DMS153 treated with DMSO at 0.1 percent for 48 hours (cell line): Measurements from ENCODE around the gene NAP1L4.

Experiments used
- DNase-seq: peaks from one replicate; lab custom pipeline; 2025; ENCODE audit not compliant: unreplicated experiment; lab: John Stamatoyannopoulos, UW

The NAP1L4 gene

GRCh38 chr11:2994336-2994730 is 2.2 kb upstream of the NAP1L4 start:
- no peak for DNase-seq

DNA sequence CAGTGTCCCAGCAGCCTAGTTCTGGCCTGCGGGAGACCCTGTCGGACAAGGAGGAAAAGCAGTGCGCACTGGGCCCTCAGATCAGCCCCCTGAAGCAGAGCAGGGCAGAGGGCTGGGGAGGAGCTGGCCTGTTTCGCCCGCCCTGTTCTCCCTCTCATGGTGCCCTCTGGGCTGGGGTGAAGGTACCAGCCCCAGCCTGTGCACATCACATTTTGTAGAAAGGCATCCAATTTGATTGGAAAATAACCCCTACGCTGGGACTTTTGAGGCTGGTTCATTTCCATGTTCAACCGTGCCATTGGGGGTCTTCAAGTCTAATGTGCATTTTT is 832 bp upstream of the NAP1L4 start:
- DNase-seq, result no peak

- DNase-seq, result no peak
These were observed 486 bp downstream of the NAP1L4 start for GRCh38 chr11:2991452-2992233.

DNA sequence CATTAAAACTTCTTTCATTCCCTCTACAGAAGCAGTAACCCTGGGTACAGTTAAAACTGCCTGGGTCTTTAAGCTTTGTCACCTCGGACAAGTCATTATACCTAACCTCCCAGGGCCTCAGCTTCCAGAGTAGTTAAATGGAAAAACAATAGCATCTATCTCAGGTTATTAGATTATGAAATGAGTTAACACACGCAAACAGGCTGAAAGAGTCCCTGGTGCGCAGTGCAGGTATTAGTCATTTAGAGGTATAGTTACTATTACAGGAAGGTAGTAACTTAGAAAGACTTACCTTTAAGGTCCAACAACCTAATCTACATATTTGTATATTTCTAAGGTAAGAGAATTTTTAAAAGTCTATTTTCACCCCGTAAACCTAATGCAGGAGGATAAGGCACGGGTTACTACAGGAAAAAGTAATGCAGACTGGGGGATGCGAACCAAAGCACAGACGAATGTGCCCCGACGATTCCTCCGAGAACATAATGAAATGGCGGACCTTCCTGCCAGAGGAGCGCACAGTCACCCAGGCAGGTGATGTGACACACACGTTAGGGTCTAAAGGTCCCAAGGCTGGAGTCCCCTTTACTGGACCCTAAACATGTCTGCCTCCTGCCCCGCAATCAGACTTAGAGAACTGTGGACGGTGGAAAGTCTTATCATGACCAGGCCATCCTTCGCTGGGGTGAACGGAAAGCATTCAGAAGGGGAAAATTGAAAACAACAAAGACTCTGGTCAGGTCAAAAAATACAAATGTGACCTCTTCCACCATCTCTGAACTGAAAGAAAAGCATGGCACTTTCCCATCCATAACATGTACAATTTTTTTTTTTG is 1.3 kb downstream of the NAP1L4 start:
- DNase-seq, result no peak

GRCh38 chr11:2989551-2989950 is 2.6 kb downstream of the NAP1L4 start:
- no peak for DNase-seq

- no peak for DNase-seq
These were observed 3.1 kb downstream of the NAP1L4 start for GRCh38 chr11:2989006-2989405.

DNA sequence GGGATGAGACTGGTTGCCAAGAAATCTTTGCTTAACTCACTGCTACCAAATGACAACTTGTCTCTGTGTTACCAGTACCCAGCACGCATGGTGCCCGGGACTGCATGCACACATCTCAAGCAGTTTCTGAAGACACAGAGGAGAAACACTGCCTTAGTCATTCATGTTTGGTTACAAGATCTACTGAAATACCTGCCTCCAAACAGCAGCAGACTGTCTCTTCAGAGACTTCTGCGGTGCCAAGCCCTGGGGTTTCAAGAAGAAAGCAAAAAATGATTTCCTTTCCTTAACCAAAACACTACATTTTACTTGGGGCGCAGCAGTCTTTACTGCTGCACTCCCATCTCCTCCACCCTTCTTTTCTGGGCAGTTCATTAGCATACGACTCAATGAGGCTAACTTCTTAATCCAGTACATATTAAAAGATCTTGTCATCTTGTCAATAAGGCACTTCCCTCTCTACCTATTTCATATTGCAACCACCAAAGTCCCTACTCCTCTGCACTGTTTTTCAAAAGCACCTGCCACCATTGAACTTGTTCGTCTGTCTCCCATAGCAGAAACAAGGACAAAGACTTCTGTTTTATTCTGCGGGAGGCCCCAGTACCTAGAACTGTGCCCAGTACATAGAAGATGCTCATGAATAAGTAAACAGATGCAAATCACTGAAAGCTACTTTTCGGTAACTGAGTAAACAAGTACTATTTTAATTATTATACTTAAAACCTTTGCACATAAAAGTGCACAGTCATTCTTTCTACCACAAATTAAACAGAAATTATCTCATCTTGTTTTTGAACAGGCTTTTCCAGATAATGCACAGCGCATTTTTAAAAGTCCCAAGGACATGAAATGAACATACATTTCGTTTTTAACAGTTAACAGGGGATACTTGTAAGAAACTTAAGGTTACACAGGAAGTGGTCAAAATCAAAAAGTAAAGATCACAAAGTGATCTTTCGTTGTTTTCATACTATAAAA is 4.0 kb downstream of the NAP1L4 start:
- DNase-seq, result no peak

DNA sequence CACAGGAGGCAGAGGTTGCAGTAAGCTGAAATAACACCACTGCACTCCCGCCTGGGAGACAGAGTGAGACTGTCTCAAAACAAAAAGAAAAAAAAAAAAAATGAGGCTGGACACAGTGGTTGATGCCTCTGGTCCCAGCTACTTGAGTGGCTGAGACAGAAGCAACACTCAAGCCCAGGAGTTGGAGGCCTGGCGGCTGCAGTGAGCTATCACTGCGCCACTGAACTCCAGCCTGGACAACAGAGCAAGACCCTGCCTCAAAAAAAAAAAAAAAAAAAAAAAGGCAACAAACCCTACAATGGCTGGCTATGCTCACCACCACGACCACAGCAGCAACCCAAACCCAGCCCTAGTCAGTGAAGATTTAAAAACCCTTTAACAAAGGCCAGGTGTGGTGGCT is 8.2 kb downstream of the NAP1L4 start:
- no peak for DNase-seq

DNA sequence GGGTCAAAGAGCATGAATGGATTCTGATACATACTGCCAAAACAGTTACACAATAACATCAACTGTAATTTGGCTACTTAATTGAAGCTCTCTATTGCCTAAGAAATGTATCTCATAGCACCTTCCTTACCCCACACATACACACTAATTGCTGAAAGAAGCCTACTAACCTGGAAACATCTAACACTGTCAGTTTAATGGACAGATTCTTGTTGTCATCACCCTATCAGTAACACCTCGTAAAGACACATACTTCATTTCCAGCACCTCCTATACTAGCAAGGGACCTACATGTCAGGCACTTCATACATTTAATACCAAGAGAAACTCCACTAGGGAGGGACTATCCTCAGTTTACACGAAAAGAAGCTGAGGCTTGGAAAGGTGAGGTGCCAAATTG is 9.9 kb downstream of the NAP1L4 start:
- DNase-seq, result no peak

DNA sequence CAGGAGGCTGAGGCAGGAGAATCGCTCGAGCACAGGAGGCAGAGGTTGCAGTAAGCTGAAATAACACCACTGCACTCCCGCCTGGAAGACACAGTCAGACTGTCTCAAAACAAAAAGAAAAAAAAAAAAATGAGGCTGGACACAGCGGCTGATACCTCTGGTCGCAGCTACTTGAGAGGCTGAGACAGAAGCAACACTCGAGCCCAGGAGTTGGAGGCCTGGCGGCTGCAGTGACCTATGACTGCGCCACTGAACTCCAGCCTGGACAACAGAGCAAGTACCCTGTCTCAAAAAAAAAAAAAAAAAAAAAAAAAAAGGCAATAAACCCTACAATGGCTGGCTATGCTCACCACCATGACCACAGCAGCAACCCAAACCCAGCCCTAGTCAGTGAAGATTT is 11.0 kb downstream of the NAP1L4 start:
- DNase-seq, result no peak

DNA sequence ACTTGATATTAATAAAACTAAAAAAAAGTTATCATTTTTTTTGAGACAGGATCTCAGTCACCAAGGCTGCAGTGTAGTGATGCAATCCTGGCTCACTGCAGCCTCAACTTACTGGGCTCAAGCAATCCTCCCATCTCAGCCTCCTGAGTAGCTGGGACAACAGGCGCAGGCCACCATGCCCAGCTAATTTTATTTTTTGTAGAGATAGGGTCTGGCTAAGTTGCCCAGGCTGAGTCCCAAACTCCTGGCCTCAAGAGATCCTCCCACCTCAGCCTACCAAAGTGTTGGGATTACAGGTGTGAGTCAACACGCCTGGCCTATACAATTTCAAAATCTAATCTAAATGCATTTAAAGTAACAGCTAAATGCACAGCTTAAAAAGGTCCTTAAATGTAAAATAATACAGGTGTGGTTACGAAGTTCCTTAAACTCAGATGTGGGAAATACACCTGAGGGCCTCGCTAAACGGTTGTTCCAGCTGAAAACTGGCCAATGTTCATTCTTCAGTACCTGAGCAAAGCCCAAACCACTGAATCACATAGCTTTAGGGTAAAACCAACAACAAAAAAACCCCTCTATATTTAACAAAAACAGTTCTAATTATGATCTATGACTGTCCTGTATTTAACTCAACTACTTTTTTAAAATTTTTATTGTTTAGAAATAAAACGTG is 11.8 kb downstream of the NAP1L4 start:
- DNase-seq, result no peak

DNA sequence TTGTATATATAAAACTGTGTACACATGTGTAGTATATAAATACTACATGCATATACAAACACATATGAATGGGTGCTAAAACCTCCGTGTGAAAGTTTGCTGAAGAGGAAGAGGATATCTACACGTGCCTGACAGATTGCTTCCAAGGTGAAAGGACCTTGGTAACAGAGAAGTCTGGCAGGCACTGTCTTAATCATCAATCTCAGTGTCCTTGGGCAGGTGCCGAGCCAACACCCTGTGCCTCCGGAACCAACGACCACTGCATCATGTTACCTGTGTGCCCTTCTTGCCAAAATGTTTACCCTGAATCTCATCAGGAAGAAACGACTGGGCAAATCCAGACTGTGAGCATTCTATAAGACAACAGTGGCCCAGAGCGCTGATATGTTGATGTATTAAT is 15.0 kb downstream of the NAP1L4 start:
- DNase-seq, result no peak

DNA sequence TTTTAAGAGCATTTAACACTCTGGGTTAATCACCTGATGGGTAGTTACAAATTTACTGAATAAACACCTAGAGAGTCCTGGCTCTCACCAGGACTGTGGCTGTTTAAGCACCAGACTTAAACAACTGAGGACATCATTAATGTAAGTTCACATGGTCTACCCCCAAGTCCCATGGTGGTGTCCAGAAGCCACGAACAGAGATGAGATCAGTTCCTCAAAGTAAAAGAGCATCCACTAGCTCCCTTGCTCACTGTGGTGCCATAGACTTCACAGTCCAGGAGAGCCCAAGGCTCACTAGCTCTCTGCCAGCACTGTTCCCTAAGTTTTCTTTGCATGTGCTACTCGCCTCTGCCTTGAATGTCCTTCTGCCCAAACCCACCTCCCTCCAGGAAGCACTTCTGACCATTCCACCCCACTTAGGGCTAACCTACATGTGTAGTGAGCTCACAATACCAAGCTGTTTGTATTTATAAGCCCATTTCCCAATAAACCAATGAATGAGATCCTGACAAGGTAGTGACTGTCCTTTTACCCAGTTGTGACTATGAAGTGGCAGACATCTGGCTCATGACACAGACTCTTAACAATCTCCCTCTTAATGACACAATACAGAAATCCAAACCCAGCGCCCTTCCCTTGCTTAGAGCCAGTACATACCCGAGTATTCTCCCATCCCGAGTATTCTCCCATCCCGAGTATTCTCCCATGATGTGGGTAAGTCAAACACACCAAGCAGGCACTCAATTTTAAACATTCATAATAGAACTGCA is 15.7 kb downstream of the NAP1L4 start:
- DNase-seq, result no peak

DNA sequence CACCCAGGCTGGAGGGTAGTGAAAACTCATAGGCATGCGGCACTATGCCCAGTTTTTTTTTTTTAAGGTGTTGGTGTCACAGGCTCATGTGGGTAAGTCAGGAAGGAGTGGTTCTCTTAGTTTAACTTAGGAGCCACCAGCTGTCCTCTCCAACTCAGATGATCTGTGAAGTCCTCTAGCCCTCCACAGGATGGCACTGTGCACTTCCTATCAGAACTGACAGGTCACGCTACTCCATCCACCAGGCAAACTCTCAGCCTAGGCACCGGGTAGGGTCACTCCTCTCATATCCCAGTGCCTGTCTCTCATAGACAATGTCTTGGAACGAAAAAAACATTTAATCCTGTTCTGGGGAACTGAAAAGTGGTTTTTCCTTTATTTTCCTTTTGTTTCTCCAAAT is 16.5 kb downstream of the NAP1L4 start:
- DNase-seq, result no peak

DNA sequence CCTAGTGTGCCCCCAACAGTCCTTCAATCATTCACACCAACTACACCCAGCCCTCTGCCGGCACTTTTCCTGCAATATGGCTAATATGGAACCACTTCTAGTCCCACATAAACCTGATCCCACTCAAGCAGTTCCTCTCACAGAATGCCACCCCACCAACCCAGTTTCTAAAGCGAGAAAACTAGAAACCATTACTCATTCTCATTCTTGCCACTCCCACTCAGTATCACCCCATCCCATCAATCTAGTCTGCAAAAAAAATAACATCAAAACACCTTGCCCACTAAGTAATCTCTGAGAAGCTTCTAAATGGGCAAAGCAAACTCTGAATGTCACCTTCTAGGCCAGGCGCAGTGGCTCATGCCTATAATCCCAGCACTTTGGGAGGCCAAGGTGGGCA is 17.9 kb downstream of the NAP1L4 start:
- DNase-seq, result no peak

GRCh38 chr11:2968341-2968900 is 23.7 kb downstream of the NAP1L4 start:
- DNase-seq, result no peak

GRCh38 chr11:2964782-2965181 is 27.3 kb downstream of the NAP1L4 start:
- no peak for DNase-seq

DNA sequence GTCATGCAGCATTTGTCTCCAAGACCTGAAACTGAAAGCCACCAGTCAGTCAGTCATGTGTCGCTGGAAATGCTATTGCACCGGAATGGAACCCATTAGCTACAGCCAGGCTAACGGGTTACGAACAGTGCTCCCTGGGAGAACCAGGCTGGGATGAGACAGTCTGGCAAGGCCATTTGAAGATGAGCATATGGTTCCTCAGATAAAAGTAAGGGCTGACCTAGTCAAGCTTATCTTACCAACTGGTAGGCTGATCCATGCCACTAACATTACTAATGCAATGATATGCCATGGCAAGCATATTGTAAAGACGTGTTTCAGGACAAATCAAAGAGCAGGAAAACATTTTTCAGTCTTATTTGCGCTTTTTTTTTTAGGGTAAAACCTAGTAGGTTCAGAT is 28.4 kb downstream of the NAP1L4 start:
- DNase-seq, result no peak

GRCh38 chr11:2963112-2963754 is 28.9 kb downstream of the NAP1L4 start:
- DNase-seq, result no peak
